Germinal center (tissue), 1 donor: Measurements from ENCODE around the gene PCDHB8.
"Not testable (repeated sequence)": the region's sequence is repeated elsewhere in the genome, so short reads cannot be mapped to it uniquely, and the experiment has no call there.

ENCODE experiments used
- DNase-seq: peaks from one replicate; pipeline ENCODE4 v3.0.0; 2012; ENCODE audit warnings: mixed read lengths, low spot score

The PCDHB8 gene

DNA sequence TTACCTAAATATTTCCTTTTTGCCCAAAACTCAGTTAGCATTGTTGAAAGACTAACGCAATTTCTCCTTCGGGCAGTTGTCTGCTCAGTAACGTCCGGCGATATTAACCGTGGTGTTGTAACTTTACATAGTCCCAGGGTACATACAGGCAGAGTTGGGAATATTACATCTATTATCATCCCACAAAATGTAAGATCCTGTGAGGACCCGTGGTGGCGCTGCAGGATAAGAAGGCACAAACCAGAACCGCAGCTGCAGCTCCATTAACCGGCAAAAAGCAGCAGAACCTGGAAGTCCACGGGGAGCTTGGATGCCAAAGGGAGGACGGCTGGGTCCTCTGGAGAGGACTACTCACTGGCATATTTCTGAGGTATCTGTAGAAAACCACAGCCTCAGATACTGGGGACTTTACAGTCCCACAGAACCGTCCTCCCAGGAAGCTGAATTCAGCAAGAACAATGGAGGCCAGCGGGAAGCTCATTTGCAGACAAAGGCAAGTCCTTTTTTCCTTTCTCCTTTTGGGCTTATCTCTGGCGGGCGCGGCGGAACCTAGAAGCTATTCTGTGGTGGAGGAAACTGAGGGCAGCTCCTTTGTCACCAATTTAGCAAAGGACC lies at the start of gene PCDHB8:
Gene PCDHB8 (plus strand): TSS at position 214 of the 615 bp plus-strand sequence. CDS start 245 bp downstream, at position 459.
- not testable (repeated sequence) for DNase-seq

DNA sequence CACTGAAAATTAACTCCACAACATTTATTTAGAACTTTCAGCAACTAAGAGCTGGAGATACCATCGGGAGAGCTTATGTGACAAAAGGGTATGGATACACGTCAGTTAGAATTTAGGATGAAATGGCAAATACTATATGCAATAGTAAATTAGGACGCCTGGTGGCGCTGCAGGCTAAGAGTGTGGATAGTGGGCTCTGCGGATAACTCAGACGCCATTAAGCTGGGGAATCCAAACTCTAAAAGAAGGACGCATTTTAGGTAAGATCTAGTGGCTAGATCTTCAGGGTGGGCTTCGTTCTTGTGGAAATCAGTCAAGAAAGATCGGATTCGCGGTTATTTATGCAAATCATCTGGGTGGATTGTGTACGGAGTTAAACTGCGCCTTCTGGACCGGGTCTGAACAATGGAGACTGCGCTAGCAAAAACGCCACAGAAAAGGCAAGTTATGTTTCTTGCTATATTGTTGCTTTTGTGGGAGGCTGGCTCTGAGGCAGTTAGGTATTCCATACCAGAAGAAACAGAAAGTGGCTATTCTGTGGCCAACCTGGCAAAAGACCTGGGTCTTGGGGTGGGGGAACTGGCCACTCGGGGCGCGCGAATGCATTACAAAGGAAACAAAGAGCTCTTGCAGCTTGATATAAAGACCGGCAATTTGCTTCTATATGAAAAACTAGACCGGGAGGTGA lies 42.4 kb upstream of the PCDHB8 start, which contains the start of gene PCDHB5:
Gene PCDHB5 (plus strand): TSS at position 177 of the 688 bp plus-strand sequence. CDS start 229 bp downstream, at position 406.
- no peak for DNase-seq

GRCh38 chr5:141135718-141136266 lies 41.8 kb upstream of the PCDHB8 start:
- DNase-seq = no peak

DNA sequence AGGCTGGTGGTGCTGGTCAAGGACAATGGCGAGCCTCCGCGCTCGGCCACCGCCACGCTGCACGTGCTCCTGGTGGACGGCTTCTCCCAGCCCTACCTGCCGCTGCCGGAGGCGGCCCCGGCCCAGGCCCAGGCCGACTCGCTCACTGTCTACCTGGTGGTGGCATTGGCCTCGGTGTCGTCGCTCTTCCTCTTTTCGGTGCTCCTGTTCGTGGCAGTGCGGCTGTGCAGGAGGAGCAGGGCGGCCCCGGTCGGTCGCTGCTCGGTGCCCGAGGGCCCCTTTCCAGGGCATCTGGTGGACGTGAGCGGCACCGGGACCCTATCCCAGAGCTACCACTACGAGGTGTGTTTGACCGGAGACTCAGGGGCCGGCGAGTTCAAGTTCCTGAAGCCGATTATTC lies 40.2 kb upstream of the PCDHB8 start:
- not testable (repeated sequence) for DNase-seq

GRCh38 chr5:141149812-141150211 lies 27.8 kb upstream of the PCDHB8 start, which contains the start of gene PCDHB6:
TSS of gene PCDHB6 (plus strand) at chr5:141150057. CDS start at chr5:141150258, 201 bp downstream.
- no peak for DNase-seq

DNA sequence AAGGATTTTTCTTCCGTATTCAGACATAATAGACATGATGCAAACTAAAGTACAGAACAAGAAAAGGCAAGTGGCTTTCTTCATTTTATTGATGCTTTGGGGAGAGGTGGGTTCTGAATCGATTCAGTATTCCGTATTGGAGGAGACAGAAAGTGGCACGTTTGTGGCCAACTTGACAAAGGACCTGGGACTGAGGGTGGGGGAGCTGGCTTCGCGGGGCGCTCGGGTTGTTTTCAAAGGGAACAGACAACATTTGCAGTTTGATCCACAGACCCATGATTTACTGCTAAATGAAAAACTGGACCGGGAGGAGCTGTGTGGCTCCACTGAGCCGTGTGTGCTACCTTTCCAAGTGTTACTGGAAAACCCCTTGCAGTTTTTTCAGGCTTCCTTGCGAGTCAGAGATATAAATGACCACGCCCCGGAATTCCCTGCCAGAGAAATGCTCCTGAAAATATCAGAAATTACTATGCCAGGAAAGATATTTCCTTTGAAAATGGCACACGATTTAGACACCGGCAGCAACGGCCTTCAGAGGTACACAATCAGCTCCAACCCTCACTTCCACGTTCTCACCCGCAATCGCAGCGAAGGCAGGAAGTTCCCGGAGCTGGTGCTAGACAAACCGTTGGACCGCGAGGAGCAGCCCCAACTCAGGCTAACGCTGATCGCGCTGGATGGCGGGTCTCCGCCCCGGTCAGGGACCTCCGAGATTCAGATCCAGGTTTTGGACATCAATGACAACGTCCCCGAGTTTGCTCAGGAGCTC lies 27.2 kb upstream of the PCDHB8 start:
- no peak for DNase-seq

DNA sequence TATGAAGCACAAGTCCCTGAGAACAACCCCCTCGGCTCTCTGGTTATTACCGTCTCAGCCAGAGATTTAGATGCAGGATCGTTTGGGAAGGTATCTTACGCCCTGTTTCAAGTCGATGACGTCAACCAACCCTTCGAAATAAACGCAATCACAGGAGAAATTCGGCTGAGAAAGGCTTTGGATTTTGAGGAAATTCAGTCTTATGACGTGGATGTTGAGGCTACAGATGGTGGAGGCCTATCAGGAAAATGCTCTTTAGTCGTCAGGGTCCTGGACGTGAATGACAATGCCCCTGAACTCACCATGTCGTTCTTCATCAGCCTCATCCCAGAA lies 26.6 kb upstream of the PCDHB8 start:
- no peak for DNase-seq

DNA sequence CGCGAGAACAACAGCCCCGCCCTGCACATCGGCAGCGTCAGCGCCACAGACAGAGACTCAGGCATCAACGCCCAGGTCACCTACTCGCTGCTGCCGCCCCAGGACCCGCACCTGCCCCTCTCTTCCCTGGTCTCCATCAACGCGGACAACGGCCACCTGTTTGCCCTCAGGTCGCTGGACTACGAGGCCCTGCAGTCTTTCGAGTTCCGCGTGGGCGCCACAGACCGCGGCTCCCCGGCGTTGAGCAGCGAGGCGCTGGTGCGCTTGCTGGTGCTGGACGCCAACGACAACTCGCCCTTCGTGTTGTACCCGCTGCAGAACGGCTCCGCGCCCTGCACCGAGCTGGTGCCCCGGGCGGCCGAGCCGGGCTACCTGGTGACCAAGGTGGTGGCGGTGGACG lies 26.0 kb upstream of the PCDHB8 start:
- not testable (repeated sequence) for DNase-seq

DNA sequence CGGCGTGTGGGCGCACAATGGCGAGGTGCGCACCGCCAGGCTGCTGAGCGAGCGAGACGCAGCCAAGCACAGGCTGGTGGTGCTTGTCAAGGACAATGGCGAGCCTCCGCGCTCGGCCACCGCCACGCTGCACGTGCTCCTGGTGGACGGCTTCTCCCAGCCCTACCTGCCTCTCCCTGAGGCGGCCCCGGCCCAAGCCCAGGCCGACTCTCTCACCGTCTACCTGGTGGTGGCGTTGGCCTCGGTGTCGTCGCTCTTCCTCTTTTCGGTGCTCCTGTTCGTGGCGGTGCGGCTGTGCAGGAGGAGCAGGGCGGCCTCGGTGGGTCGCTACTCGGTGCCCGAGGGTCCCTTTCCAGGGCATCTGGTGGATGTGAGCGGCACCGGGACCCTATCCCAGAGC lies 25.5 kb upstream of the PCDHB8 start:
- not testable (repeated sequence) for DNase-seq

DNA sequence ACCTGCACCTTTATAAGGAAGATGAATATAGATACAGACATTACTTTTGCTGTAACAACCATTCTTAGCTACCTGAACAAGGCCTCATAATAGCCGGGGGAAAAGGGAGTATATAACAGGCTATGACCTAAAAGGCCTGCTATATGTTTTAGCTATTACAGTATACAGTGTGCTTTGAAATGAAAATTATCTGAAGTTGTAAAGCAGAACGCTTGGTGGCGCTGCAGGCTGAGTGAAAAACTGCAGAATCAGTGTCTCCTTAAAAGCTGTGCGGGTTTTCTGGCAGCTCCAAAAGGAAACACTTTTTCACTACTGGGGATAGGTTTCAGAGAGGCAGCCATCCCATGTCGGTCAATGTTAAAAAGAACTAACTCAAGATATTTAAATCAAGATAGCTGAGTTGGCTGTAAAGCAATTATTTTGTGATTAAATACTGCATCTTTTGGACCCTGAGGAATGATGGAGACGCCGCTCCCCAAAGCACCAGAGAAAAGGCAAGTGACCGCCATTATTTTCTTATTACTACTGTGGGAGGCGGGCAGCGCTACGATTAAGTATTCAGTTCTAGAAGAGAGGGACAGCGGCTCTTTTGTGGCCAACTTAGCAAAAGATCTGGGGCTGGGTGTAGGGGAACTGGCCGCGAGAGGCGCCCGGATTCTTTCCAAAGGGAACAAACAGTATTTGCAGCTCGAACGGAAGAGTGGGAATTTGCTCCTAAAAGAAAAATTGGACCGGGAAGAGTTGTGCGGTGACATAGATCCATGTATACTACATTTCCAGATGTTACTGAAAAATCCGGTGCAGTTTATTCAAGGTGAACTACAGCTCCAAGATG lies 21.8 kb upstream of the PCDHB8 start:
- DNase-seq = no peak

DNA sequence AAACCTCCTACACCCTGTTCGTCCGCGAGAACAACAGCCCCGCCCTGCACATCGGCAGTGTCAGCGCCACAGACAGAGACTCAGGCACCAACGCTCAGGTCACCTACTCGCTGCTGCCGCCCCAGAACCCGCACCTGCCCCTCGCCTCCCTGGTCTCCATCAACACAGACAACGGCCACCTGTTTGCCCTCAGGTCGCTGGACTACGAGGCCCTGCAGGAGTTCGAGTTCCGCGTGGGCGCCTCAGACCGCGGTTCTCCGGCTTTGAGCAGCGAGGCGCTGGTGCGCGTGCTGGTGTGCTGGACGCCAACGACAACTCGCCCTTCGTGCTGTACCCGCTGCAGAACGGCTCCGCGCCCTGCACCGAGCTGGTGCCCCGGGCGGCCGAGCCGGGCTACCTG lies 20.2 kb upstream of the PCDHB8 start:
- not testable (repeated sequence) for DNase-seq

- DNase-seq = not testable (repeated sequence)
Measured at GRCh38 chr5:141157901-141158300, 19.7 kb upstream of the PCDHB8 start.

DNA sequence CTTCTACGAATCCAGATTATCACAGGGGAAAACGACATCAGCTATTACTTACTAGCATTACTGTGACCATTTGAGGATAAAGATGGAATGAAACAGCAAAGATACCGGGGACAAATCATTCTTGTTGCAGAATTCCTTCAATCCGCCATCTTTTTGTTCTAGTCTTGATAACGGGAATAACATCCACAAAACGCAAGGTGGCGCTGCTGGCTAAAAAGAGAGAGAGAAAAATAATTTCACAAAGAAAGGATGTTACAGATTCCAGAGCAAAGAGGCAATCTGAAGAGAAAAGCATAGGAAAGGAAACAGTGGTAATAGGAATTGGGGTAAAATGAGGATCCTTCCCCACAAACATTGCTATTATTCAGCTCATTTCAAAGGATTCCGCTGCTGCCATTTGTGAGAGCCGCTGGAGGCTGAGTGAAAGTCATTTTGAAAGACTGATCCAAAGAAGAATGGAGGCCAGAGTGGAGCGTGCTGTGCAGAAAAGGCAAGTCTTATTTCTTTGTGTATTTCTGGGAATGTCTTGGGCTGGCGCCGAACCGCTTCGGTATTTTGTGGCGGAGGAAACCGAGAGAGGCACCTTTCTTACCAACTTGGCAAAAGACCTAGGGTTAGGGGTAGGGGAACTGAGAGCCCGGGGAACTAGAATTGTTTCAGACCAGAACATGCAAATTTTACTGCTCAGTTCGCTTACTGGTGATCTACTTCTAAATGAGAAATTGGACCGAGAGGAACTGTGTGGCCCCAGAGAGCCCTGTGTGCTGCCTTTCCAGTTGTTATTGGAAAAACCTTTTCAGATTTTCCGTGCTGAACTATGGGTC lies 5.0 kb upstream of the PCDHB8 start, which contains the start of gene PCDHB7:
Gene PCDHB7 (plus strand): TSS at position 264 of the 824 bp plus-strand sequence. CDS start 192 bp downstream, at position 456.
- peak; percentile 10 for DNase-seq

DNA sequence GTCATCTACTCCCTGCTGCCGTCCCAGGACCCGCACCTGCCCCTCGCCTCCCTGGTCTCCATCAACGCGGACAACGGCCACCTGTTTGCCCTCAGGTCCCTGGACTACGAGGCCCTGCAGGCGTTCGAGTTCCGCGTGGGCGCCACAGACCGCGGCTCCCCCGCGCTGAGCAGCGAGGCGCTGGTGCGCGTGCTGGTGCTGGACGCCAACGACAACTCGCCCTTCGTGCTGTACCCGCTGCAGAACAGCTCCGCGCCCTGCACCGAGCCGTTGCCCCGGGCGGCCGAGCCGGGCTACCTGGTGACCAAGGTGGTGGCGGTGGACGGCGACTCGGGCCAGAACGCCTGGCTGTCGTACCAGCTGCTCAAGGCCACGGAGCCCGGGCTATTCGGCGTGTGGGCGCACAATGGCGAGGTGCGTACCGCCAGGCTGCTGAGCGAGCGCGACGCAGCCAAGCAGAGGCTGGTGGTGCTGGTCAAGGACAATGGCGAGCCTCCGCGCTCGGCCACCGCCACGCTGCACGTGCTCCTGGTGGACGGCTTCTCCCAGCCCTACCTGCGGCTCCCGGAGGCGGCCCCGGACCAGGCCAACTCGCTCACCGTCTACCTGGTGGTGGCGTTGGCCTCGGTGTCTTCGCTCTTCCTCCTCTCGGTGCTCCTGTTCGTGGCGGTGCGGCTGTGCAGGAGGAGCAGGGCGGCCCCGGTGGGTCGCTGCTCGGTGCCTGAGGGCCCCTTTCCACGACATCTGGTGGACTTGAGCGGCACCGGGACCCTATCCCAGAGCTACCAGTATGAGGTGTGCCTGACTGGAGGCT lies 3.1 kb upstream of the PCDHB8 start:
- not testable (repeated sequence) for DNase-seq

- DNase-seq = no peak
Measured at GRCh38 chr5:141175933-141176332, 1.7 kb upstream of the PCDHB8 start.

DNA sequence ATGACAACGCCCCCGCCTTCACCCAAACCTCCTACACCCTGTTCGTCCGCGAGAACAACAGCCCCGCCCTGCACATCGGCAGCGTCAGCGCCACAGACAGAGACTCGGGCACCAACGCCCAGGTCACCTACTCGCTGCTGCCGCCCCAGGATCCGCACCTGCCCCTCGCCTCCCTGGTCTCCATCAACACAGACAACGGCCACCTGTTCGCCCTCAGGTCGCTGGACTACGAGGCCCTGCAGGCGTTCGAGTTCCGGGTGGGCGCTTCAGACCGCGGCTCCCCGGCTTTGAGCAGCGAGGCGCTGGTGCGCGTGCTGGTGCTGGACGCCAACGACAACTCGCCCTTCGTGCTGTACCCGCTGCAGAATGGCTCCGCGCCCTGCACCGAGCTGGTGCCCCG lies 1.8 kb downstream of the PCDHB8 start:
- DNase-seq = not testable (repeated sequence)

GRCh38 chr5:141179876-141180275 lies 2.3 kb downstream of the PCDHB8 start:
- DNase-seq = not testable (repeated sequence)

- no peak for DNase-seq
Measured at GRCh38 chr5:141180313-141180712, 2.7 kb downstream of the PCDHB8 start.

GRCh38 chr5:141182248-141182647 lies 4.7 kb downstream of the PCDHB8 start, which contains the start of gene PCDHB16:
TSS of gene PCDHB16 (plus strand) at chr5:141182387. CDS start at chr5:141182560, 173 bp downstream.
- DNase-seq = no peak
